ENCODE data around the gene PEX6.

The PEX6 gene

GRCh38 chr6:42974919-42975505 is 4.0 kb downstream of the PEX6 start:
- Histone ChIP-seq H3K4me3 (ENCODE audit: low read depth in 1 of 2, low read length in 2 of 2) (no peak overlapping the region), H3K27me3 (ENCODE audit: low read depth, low read length) (no peaks in the 10 kb centered on the region), H3K9me3 (ENCODE audit: control insufficient read depth in 1 of 2, low read length in 2 of 2) (no peaks in the 10 kb centered on the region), H3K27ac (ENCODE audit: low read length) (no peak overlapping the region), H3K4me1 (ENCODE audit: control insufficient read depth in 1 of 2, insufficient read depth in 2 of 2, low read length in 2 of 2) (peaks cover 11 to 22% of the 10 kb centered on the region in 2 donors), H3K36me3 (ENCODE audit: control insufficient read depth in 1 of 2, insufficient read depth in 2 of 2, low read length in 2 of 2) (peaks cover 2 to 12% of the 10 kb centered on the region in 2 donors)

DNA sequence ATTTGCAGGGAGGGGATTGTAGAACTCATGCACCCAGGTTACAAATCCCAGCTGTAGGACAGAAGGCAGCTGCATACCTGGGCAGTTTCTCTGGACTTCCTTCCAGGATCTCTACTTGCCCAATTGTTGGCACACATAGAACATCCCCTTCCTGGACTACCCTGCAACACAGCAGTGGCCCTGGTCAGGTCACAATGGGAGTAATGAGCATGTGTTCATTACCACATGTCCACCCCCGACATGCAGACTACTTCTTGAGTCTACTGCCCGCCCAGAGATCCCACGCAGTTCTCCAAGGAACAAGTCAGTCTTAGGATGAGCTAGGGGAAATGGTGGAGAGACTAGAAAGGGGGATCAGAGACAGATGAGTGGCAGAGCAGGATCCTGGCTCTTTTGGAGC is 5.1 kb downstream of the PEX6 start:
- Histone ChIP-seq H3K27me3 (ENCODE audit: low read depth, low read length) (no peaks in the 10 kb centered on the region), H3K36me3 (ENCODE audit: control insufficient read depth in 1 of 2, insufficient read depth in 2 of 2, low read length in 2 of 2) (peaks cover 6 to 23% of the 10 kb centered on the region in 2 donors), H3K4me3 (ENCODE audit: low read depth in 1 of 2, low read length in 2 of 2) (no peak overlapping the region), H3K9me3 (ENCODE audit: control insufficient read depth in 1 of 2, low read length in 2 of 2) (no peaks in the 10 kb centered on the region), H3K4me1 (ENCODE audit: control insufficient read depth in 1 of 2, insufficient read depth in 2 of 2, low read length in 2 of 2) (peaks cover 4 to 17% of the 10 kb centered on the region in 2 donors), H3K27ac (ENCODE audit: low read length) (no peak overlapping the region)

- H3K4me3 ChIP-seq (ENCODE audit: low read depth in 1 of 2, low read length in 2 of 2), result no peak overlapping the region
- H3K27ac ChIP-seq (ENCODE audit: low read length), result no peak overlapping the region
- no peaks in the 10 kb centered on the region for H3K9me3 ChIP-seq (ENCODE audit: control insufficient read depth in 1 of 2, low read length in 2 of 2)
- H3K36me3 ChIP-seq (ENCODE audit: control insufficient read depth in 1 of 2, insufficient read depth in 2 of 2, low read length in 2 of 2), result peaks cover 11 to 40% of the 10 kb centered on the region in 2 donors
- peaks cover under 1 to 4% of the 10 kb centered on the region in 2 donors for H3K4me1 ChIP-seq (ENCODE audit: control insufficient read depth in 1 of 2, insufficient read depth in 2 of 2, low read length in 2 of 2)
- no peaks in the 10 kb centered on the region for H3K27me3 ChIP-seq (ENCODE audit: low read depth, low read length)
Measured at GRCh38 chr6:42971746-42972327, 7.1 kb downstream of the PEX6 start.

- H3K27me3 ChIP-seq (ENCODE audit: low read depth, low read length), result no peaks in the 10 kb centered on the region
- no peak overlapping the region for H3K27ac ChIP-seq (ENCODE audit: low read length)
- H3K36me3 ChIP-seq (ENCODE audit: control insufficient read depth in 1 of 2, insufficient read depth in 2 of 2, low read length in 2 of 2), result peaks cover 11 to 48% of the 10 kb centered on the region in 2 donors
- H3K9me3 ChIP-seq (ENCODE audit: control insufficient read depth in 1 of 2, low read length in 2 of 2), result no peaks in the 10 kb centered on the region
- H3K4me3 ChIP-seq (ENCODE audit: low read depth in 1 of 2, low read length in 2 of 2), result no peak overlapping the region
- no peaks in the 10 kb centered on the region for H3K4me1 ChIP-seq (ENCODE audit: control insufficient read depth in 1 of 2, insufficient read depth in 2 of 2, low read length in 2 of 2)
Measured at GRCh38 chr6:42970871-42971612, 7.9 kb downstream of the PEX6 start.

DNA sequence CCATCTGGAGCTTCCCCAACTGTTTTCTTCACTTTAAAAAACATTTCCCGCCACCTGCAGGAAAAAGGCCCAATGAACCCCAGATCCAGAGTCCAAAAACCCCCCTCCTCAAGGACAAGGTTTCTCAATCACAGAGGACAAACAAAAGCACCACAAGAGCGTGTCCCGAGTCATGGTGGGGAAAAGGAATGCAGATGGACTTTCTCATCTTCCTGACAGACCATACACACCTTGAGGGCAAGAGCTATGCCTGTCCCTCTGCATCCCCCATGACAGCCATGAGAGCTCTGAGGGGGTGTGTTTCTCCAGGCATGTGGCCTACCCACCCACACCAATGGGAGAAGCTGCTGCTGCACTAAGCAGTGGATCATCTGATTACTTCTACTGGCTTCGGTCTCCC is 9.0 kb downstream of the PEX6 start:
- no peaks in the 10 kb centered on the region for H3K9me3 ChIP-seq (ENCODE audit: control insufficient read depth in 1 of 2, low read length in 2 of 2)
- H3K27ac ChIP-seq (ENCODE audit: low read length), result no peak overlapping the region
- H3K4me1 ChIP-seq (ENCODE audit: control insufficient read depth in 1 of 2, insufficient read depth in 2 of 2, low read length in 2 of 2), result no peaks in the 10 kb centered on the region
- H3K4me3 ChIP-seq (ENCODE audit: low read depth in 1 of 2, low read length in 2 of 2), result no peak overlapping the region
- H3K27me3 ChIP-seq (ENCODE audit: low read depth, low read length), result no peaks in the 10 kb centered on the region
- H3K36me3 ChIP-seq (ENCODE audit: control insufficient read depth in 1 of 2, insufficient read depth in 2 of 2, low read length in 2 of 2), result peaks cover 12 to 59% of the 10 kb centered on the region in 2 donors

GRCh38 chr6:42969431-42969830 is 9.6 kb downstream of the PEX6 start:
- Histone ChIP-seq H3K27me3 (ENCODE audit: low read depth, low read length) (no peaks in the 10 kb centered on the region), H3K27ac (ENCODE audit: low read length) (no peak overlapping the region), H3K36me3 (ENCODE audit: control insufficient read depth in 1 of 2, insufficient read depth in 2 of 2, low read length in 2 of 2) (peaks cover 17 to 64% of the 10 kb centered on the region in 2 donors), H3K4me3 (ENCODE audit: low read depth in 1 of 2, low read length in 2 of 2) (no peak overlapping the region), H3K4me1 (ENCODE audit: control insufficient read depth in 1 of 2, insufficient read depth in 2 of 2, low read length in 2 of 2) (no peaks in the 10 kb centered on the region), H3K9me3 (ENCODE audit: control insufficient read depth in 1 of 2, low read length in 2 of 2) (no peaks in the 10 kb centered on the region)

DNA sequence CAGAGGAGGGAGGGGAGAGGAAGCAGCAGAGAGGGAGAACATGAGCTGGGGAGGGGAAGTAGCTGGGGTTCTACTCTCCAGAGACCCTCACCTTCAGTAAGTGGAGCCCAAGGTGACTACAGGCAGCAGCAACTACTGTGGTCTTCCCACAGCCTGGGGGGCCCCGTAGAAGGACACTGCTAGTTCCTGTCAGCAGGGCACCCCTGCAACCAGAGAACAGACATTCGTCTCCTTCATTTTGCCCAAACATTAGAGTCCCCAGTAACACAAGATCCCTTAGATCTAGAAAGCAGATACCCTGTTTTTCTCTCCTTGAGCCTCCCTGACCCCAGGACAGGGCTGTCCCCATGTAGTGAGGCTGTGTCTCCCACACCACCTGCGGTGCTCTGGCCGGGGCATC is 10.2 kb downstream of the PEX6 start:
- H3K9me3 ChIP-seq (ENCODE audit: control insufficient read depth in 1 of 2, low read length in 2 of 2), result no peaks in the 10 kb centered on the region
- H3K4me1 ChIP-seq (ENCODE audit: control insufficient read depth in 1 of 2, insufficient read depth in 2 of 2, low read length in 2 of 2), result no peaks in the 10 kb centered on the region
- no peak overlapping the region for H3K4me3 ChIP-seq (ENCODE audit: low read depth in 1 of 2, low read length in 2 of 2)
- H3K27ac ChIP-seq (ENCODE audit: low read length), result no peak overlapping the region
- no peaks in the 10 kb centered on the region for H3K27me3 ChIP-seq (ENCODE audit: low read depth, low read length)
- peaks cover 18 to 66% of the 10 kb centered on the region in 2 donors for H3K36me3 ChIP-seq (ENCODE audit: control insufficient read depth in 1 of 2, insufficient read depth in 2 of 2, low read length in 2 of 2)

DNA sequence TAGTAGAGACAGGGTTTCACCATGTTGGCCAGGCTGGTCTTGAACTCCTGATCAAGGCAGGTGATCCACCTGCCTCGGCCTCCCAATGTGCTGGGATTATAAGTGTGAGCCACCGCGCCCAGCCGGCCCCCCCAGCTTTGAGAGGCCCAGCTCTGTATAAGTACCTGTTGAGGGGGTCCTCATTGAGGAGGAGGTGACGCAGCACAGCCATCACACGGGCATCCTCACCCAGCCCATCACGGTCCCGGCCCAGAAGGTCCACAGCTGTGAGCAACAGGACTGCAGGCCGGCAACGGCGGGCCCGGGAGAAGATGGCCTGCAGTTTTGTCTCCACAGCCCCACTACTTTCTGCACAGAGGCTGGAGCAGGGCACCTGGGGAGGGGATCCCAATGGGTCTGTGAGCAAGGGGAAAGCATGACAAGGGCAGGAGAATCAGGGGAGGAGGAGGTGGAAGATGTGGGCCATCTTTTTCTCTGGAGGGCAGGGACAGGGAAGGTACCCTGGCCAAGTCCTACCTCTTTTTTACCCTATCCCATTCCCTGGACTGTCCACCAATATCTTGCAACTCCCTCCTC is 10.8 kb downstream of the PEX6 start:
- Histone ChIP-seq H3K4me3 (ENCODE audit: low read depth in 1 of 2, low read length in 2 of 2) (no peak overlapping the region), H3K27me3 (ENCODE audit: low read depth, low read length) (no peaks in the 10 kb centered on the region), H3K27ac (ENCODE audit: low read length) (no peak overlapping the region), H3K36me3 (ENCODE audit: control insufficient read depth in 1 of 2, insufficient read depth in 2 of 2, low read length in 2 of 2) (peaks cover 18 to 61% of the 10 kb centered on the region in 2 donors), H3K9me3 (ENCODE audit: control insufficient read depth in 1 of 2, low read length in 2 of 2) (no peaks in the 10 kb centered on the region), H3K4me1 (ENCODE audit: control insufficient read depth in 1 of 2, insufficient read depth in 2 of 2, low read length in 2 of 2) (no peaks in the 10 kb centered on the region)

DNA sequence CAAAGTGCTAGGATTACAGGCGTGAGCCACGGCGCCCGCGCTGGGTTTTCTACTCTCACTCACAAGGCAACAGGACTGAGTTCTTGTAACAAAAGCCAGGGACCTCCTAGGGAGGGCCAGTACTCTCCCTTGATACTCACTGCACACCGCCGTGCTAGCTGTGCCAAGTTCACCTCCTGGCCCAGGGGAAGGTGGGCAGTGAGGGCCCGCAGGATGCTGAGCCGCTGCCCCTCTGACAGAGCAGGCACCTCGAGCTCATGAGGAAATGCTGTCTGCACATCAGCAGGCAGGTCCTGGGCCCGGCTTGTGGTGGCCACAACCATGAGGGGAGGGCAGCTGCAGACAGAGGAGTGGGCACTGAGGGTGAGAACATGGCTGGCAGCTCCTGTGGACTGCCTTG is 11.8 kb downstream of the PEX6 start:
- H3K4me3 ChIP-seq (ENCODE audit: low read depth in 1 of 2, low read length in 2 of 2), result no peak overlapping the region
- H3K9me3 ChIP-seq (ENCODE audit: control insufficient read depth in 1 of 2, low read length in 2 of 2), result no peaks in the 10 kb centered on the region
- no peaks in the 10 kb centered on the region for H3K4me1 ChIP-seq (ENCODE audit: control insufficient read depth in 1 of 2, insufficient read depth in 2 of 2, low read length in 2 of 2)
- H3K27ac ChIP-seq (ENCODE audit: low read length), result no peak overlapping the region
- H3K27me3 ChIP-seq (ENCODE audit: low read depth, low read length), result no peaks in the 10 kb centered on the region
- H3K36me3 ChIP-seq (ENCODE audit: control insufficient read depth in 1 of 2, insufficient read depth in 2 of 2, low read length in 2 of 2), result peaks cover 18 to 68% of the 10 kb centered on the region in 2 donors

DNA sequence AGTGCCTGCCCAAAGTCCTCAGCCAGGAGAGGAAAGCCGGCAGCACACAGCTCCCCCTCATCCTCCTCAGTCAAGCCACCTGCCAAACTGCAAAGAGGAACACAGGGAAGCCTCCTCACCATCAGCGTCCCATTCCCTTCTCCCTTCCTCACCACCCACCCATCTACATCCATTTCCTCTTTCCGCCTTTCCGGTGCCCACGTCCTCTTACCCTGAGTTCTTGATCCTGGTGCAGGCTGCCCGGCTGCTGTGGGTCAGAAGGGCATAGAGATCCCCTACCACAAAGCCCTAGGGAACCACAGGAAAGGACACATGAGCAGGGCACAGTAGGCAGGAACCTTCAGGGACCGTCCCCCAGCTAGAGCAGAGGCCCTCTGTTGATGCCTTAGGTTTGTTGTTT is 12.4 kb downstream of the PEX6 start:
- no peaks in the 10 kb centered on the region for H3K27me3 ChIP-seq (ENCODE audit: low read depth, low read length)
- H3K4me1 ChIP-seq (ENCODE audit: control insufficient read depth in 1 of 2, insufficient read depth in 2 of 2, low read length in 2 of 2), result no peaks in the 10 kb centered on the region
- no peak overlapping the region for H3K4me3 ChIP-seq (ENCODE audit: low read depth in 1 of 2, low read length in 2 of 2)
- peaks cover 18 to 69% of the 10 kb centered on the region in 2 donors for H3K36me3 ChIP-seq (ENCODE audit: control insufficient read depth in 1 of 2, insufficient read depth in 2 of 2, low read length in 2 of 2)
- H3K9me3 ChIP-seq (ENCODE audit: control insufficient read depth in 1 of 2, low read length in 2 of 2), result no peaks in the 10 kb centered on the region
- H3K27ac ChIP-seq (ENCODE audit: low read length), result no peak overlapping the region

- H3K4me1 ChIP-seq (ENCODE audit: control insufficient read depth in 1 of 2, insufficient read depth in 2 of 2, low read length in 2 of 2), result peaks cover 4 to 15% of the 10 kb centered on the region in 2 donors
- no peaks in the 10 kb centered on the region for H3K9me3 ChIP-seq (ENCODE audit: control insufficient read depth in 1 of 2, low read length in 2 of 2)
- H3K27ac ChIP-seq (ENCODE audit: low read length), result no peak overlapping the region
- no peak overlapping the region for H3K4me3 ChIP-seq (ENCODE audit: low read depth in 1 of 2, low read length in 2 of 2)
- peaks cover 13 to 56% of the 10 kb centered on the region in 2 donors for H3K36me3 ChIP-seq (ENCODE audit: control insufficient read depth in 1 of 2, insufficient read depth in 2 of 2, low read length in 2 of 2)
- no peaks in the 10 kb centered on the region for H3K27me3 ChIP-seq (ENCODE audit: low read depth, low read length)
Measured at GRCh38 chr6:42963855-42964605, 15.0 kb downstream of the PEX6 start.

All from muscle layer of duodenum (tissue), 2 donors.